ENCODE data around the gene POLE2.
"Not testable (repeated sequence)": the region's sequence is repeated elsewhere in the genome, so short reads cannot be mapped to it uniquely, and the experiment has no call there.

Gene POLE2

DNA sequence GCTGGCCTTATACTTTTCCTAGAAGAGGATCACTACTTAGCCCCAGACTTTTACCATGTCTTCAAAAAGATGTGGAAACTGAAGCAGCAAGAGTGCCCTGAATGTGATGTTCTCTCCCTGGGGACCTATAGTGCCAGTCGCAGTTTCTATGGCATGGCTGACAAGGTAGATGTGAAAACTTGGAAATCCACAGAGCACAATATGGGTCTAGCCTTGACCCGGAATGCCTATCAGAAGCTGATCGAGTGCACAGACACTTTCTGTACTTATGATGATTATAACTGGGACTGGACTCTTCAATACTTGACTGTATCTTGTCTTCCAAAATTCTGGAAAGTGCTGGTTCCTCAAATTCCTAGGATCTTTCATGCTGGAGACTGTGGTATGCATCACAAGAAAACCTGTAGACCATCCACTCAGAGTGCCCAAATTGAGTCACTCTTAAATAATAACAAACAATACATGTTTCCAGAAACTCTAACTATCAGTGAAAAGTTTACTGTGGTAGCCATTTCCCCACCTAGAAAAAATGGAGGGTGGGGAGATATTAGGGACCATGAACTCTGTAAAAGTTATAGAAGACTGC is 65.9 kb downstream of the POLE2 start:
- DNase-seq = peak in 1 of 42 donors; percentile 3
- intact Hi-C loops (cut with DNase I) = no loop called here

DNA sequence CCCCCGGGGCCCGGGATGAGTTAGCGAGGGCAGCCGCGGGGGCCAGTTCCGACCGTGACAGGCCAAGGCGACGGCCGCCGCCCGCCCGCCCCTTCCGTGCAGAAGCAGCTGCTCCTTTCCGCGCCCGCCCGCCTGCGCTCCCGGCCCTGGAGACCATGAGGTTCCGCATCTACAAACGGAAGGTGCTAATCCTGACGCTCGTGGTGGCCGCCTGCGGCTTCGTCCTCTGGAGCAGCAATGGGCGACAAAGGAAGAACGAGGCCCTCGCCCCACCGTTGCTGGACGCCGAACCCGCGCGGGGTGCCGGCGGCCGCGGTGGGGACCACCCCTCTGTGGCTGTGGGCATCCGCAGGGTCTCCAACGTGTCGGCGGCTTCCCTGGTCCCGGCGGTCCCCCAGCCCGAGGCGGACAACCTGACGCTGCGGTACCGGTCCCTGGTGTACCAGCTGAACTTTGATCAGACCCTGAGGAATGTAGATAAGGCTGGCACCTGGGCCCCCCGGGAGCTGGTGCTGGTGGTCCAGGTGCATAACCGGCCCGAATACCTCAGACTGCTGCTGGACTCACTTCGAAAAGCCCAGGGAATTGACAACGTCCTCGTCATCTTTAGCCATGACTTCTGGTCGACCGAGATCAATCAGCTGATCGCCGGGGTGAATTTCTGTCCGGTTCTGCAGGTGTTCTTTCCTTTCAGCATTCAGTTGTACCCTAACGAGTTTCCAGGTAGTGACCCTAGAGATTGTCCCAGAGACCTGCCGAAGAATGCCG is 66.7 kb downstream of the POLE2 start:
- intact Hi-C loops (cut with DNase I) = no loop called here
- DNase-seq = peak in 41 of 42 donors; percentile 39 to 77 (median 63)

DNA sequence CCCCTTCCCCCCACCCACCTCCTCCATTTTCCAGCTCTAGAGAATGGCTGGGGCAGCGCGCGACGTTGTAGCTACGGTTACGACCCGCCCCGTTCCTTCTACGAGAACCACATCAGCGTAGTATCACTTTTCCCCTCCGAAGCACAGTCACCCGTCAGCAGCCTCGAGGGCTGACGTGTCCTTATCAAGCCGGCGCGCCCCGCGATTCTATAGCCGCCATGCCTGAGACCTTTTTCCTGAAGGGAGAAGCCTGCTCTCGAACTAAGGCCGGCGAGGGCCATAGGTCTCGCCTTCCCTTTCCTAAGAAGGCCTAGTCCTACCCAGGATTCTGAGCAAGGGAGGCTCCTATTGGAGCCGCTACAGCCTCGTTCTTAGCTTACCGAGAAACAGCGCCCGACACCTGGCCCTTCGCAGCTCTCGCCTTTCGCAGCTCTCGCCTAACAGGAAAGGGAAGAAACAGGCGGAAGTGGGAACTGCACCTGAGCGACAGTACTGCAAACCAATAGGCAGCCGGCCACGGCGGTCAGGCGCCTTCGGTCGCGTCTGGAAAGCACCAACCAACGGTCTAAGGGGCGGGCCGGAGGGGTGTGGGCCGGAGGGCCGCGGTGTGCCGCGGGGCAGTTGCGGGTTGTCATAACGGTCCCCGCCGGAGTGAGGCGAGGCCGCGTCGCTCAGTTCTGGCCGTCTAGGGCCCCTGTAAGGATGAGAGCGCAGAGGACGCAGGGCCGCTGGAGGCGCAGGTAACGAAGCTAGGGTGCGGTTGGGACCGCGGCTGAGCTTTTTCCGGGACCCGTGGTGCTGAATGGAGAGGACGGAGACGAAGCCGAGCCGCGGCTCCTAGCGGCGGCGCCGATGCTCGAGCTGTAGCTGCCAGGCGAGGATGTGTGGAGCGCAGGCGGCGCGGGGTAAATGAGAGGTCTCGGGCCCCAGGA is 67.6 kb downstream of the POLE2 start, which contains the start of the genes MGAT2 and RPL36AL:
Gene MGAT2, plus strand, starts transcription at position 618 of the 932 bp plus-strand sequence. CDS start 470 bp downstream, outside the sequence.
Gene RPL36AL, minus strand, starts transcription at position 445 of the 932 bp plus-strand sequence. CDS start 1,522 bp downstream, outside the sequence.
- intact Hi-C loops (cut with DNase I) = loop anchor here (1.0 kb wide), 1 partner anchor 34 kb away; the partner anchor contains the start of gene RPS29
- DNase-seq = peak; percentile 96 to 99 (median 99)

DNA sequence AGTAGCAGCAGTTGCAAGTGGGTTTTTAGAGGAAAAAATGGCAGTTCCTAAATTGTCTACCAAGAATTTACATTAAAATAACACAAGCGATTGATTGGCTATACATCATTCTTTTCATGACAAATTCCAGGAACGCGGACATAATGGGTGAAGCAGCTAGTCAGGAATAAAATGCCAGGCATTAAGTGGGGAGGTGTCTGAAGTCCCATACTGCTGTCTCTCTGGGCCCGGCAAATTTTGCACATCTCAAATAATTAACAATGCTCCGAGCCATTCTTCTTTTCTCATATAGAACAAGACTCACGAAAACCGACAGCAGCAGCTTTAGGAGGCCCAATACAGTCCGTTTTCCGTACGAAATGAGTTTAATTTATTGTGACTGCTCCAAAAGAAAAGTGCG is 68.3 kb downstream of the POLE2 start:
- intact Hi-C loops (cut with DNase I) = loop anchor here (1.0 kb wide), 1 partner anchor 33 kb away; the partner anchor contains the start of gene RPS29
- DNase-seq = no peak

DNA sequence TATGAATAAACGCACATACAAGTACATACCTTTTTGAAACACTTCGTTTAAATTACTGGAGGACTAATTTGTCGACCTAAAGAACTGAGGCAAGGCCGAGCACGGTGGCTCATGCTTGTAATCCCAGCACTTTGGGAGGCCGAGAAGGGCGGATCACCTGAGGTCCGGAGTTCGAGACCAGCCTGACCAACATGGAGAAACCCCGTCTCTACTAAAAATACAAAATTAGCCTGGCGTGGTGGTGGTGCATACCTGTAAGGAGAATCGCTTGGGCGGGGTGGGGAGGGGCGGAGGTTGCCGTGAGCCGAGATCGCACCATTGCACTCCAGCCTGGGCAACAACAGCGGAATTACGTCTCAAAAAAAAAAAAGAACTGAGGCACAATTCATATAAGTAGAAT is 68.7 kb downstream of the POLE2 start:
- intact Hi-C loops (cut with DNase I); DNase-seq: not testable (repeated sequence)

DNA sequence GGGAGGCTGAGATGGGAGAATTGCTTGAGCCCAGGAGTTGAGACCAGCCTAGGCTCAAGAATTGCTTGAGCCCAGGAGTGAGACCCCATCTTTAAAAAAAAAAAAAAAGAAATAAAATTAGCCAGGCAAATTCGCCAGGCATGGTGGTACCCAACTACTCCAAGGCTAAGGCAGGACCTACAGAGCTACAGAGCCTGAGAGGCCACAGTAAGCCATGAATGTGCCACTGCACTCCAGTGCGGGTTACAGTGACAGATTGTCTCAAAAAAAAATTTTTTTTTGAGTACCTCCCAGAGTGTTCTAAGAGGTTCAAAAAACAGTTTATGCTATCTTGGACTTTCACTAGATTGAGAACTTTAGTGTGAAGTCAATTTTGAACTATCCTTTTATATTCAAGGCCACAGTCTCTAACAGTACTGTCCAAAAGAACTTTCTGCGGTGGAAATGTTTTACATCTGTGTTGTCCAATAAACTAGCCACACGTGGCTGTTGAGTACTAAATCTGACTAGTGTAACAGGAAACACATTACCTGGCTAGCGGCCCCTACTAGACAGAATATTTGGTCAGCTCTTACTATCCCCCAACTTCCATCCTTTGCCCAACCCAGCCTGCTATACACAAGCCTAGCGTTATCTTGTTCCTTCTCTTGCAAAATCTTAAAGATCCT is 70.0 kb downstream of the POLE2 start:
- intact Hi-C loops (cut with DNase I) = no loop called here
- no peak for DNase-seq

DNA sequence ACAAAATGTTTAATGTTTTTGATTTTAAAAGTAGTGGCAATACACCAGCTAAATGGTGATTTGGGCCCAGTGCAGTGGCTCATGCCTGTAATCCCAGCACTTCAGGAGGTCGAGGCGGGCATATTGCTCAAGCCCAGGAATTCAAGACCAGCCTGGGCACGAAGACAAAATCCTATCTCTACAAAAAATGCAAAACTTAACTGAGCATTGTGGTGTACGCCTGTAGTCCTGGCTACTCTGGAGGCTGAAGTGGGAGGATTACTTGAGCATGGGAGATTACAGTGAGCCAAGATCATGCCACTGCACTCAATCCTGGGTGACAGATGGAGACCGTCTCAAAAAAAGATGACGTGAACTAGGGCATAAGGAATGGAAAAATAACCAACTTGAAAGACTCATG is 72.2 kb downstream of the POLE2 start:
- DNase-seq = peak in 1 of 42 donors; percentile 4
- intact Hi-C loops (cut with DNase I) = no loop called here

DNA sequence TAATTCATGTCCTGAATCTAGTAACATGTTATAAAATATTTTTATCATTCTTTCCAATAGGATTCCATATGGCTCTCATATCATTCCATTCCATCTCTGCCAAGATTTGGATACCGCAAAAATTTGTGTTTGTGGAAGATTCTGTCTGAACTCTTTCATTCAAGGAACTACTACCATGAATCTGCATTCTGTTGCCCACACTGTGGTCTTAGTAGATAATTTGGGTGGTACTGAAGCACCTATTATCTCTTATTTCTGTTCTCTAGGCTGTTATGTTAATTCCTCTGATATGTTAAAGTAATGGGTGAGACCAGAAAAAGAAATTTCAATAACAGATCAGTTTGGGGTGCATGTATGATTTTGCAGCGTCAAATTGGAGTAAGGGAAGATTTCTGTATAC is 73.8 kb downstream of the POLE2 start:
- DNase-seq = no peak
- intact Hi-C loops (cut with DNase I) = no loop called here

DNA sequence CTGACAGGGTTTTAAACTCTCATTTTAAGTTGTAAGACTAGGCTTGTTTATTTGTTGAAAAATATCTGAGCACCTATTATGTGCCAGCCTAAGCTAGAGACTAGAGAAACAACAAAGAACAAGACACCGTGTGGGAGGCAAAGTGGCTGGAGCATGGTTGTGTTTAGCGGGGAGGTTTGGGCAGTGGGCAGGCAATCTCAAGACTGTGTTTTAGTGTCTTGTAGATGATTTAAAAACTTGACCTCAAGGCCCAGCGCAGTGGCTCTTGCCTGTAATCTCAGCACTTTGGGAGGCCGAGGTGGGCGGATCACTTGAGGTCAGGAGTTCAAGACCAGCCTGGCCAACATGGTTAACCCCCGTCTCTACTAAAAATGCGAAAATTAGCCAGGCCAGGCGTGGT is 75.3 kb downstream of the POLE2 start:
- no peak for DNase-seq
- intact Hi-C loops (cut with DNase I) = no loop called here

DNA sequence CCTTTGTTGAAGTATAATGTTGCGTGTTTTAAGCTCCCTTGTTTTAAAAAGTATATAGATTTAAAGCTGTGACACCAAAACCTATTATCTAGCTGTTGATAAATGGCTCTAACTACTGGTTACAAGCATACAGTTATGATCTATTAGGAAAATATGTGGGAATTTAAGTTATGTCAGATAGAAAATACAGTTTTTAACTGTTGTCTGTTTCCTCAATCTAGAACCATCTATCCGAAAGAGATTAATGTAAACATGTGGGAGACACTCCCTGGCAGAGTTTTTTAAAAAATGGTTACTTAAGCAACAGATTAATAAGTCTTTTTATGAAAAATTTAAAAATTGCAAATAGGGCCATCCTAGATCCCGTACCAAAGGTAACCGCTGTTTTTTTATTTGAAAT is 75.8 kb downstream of the POLE2 start:
- intact Hi-C loops (cut with DNase I) = no loop called here
- DNase-seq = no peak

DNA sequence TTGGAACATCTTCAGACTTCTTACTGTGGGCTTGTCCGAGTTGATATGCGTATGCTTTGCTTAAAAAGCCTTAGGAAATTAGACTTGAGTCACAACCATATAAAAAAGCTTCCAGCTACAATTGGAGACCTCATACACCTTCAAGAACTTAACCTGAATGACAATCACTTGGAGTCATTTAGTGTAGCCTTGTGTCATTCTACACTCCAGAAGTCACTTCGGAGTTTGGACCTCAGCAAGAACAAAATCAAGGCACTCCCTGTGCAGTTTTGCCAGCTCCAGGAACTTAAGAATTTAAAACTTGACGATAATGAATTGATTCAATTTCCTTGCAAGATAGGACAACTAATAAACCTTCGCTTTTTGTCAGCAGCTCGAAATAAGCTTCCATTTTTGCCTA is 80.4 kb downstream of the POLE2 start:
- DNase-seq = no peak
- intact Hi-C loops (cut with DNase I) = no loop called here

DNA sequence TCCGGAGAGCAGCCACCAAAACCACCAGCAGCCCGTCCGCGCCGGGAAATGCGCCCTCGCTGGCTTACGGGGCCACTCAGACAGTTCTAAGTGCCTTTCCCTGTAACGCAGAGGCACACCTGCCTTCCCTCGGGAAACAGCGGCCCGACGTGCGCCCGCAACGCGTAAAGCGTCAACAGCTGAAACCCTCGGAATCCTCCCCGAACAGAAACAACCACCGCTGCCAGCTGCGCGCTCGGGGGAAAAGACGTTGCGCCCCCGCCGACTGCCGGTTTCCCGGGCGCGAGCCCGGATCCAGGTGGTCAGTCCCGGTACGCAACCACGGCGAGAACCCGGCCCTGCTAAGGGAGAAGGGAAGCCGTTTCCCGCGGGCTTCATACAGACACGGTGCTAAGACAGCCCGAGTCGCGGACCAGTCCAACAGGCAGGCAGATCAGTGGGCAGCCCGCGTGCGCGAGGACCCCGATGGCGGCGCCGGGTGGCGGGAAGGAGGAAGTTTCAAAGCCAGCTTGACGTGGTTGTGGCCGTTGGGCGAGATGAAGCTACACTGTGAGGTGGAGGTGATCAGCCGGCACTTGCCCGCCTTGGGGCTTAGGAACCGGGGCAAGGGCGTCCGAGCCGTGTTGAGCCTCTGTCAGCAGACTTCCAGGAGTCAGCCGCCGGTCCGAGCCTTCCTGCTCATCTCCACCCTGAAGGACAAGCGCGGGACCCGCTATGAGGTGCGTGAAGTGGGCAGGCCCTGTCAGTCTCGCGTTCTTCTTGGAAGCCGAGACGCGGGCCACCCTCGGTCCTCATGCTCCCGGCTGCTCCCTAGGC is 89.3 kb downstream of the POLE2 start, which contains the start of gene LRR1:
Gene LRR1, plus strand, starts transcription at position 456 of the 816 bp plus-strand sequence. Its CDS starts 81 bp downstream, at position 537.
- peak; percentile 60 to 92 (median 84) for DNase-seq

DNA sequence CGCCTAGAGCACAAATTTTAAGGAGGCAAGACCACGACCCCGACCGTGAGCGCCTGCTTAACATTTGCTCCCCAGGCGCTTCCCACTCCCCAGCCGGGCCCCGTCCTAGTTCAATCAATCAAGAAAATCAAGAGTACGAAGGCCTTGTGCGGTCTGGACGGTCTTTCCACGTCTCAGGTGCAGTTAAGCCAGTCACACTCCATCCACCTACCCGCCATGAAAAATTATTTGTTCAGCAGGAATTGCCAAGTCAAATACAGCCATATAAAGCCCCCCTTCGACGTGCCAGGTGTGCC is 89.9 kb downstream of the POLE2 start:
- intact Hi-C loops (cut with DNase I) = no loop called here
- peak in 6 of 42 donors; percentile 5 to 23 (median 12) for DNase-seq

More for the DNA sequence above, 89.3 kb downstream of the POLE2 start, which contains the start of gene LRR1:
- intact Hi-C loops (cut with DNase I) = no loop called here

DNA sequence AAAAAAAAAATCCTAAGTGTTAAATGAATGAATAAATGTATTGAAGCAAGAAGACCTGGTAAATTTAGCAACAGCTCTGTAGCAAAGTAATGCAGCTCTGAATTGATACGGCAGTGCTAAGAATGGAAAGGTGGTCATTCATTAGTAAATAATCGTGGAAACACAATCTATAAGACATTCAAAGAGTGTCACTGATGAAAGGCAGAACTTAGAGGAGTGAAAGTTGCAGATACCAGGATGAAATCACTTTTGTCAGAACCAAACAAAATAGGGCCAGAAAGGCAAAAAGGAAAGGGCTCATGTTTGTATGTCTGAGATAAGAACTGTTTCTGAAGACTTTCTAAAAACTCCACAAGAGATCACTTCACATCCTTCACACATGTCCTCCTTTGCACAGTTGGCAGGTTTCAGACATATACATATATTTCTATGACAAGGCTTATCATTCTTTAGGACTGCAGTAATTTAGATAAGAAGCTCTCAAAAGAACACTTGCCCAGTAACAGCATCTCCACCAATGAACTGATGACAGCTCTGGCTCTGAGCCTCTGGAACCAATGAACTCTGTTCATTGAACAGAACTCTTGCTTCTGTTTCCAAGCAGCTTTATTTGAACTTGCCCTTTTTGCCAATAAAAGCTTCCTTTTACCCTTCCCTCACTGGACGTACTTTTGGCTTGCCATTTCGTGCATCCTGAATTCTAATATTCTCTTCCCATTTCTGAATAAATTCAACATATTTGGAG is 93.5 kb downstream of the POLE2 start:
- intact Hi-C loops (cut with DNase I) = no loop called here
- peak in 2 of 42 donors; percentile 7 to 11 for DNase-seq
